Measurements from ENCODE around the gene LOX. TPM values are rescaled to one million over a fixed set of nuclear protein-coding genes. Genes with fewer than 3 reads are reported as not detected.

LOX gene
- total RNA-seq, 1 donor from 2014 or later, result 0.23 TPM

Other genes with a start within 250 kb of the LOX start
- not detected for gene FTMT, start 226.4 kb downstream of the LOX start, total RNA-seq (ENCODE audit: unreplicated experiment)
- 14.5 TPM for gene SRFBP1, start 116.3 kb downstream of the LOX start, total RNA-seq (ENCODE audit: unreplicated experiment)
- gene ZNF474, start 51.3 kb upstream of the LOX start, total RNA-seq (ENCODE audit: unreplicated experiment), result not detected
- 254 TPM for gene SNCAIP, start 234.0 kb upstream of the LOX start, total RNA-seq (ENCODE audit: unreplicated experiment)